Urinary bladder (tissue), 4 donors: ENCODE data around the gene THPO. TPM values are rescaled to one million over a fixed set of nuclear protein-coding genes. Genes with fewer than 3 reads are reported as not detected.

Experiments used
- DNase-seq: peaks from one replicate; pipeline ENCODE4 v3.0.0-alpha.2; 2015; ENCODE audit errors: extremely low spot score
- H3K27ac ChIP-seq: one replicate; pipeline ENCODE4 v1.5.1; 2013; ENCODE audit warnings: low read depth, mild to moderate bottlenecking, moderate library complexity
- H3K36me3 ChIP-seq: one replicate; pipeline ENCODE4 v1.6.1; 2013; ENCODE audit warnings: mild to moderate bottlenecking, moderate library complexity; ENCODE audit not compliant: insufficient read depth
- H3K4me1 ChIP-seq: one replicate; pipeline ENCODE4 v1.6.1; 2013; ENCODE audit warnings: mild to moderate bottlenecking, moderate library complexity; ENCODE audit not compliant: insufficient read depth
- H3K4me3 ChIP-seq: one replicate; pipeline ENCODE4 v1.5.1; 2013; ENCODE audit warnings: low read depth, low read length
- WGBS: extraction: QIAGEN DNeasy Blood & Tissue Kit; methylation state at CpG from one replicate; pipeline ENCODE4 v1.1.7; 2013; 5-methylcytosine and 5-hydroxymethylcytosine counted together
- polyA plus RNA-seq: library from polyadenylated mRNA; stranded (reverse); fragments of 200-250 nt; gene quantifications from one replicate; pipeline ENCODE4 v1.2.3, GENCODE V29; 2013
- total RNA-seq: library from RNA; depleted of rRNA; stranded (reverse); fragments of >200 nt; gene quantifications from one replicate; pipeline ENCODE4 v1.2.3, GENCODE V29; 2014
- donor health status: healthy with polysubstance abuse.
- donor health status: healthy.

The THPO gene
- total and polyA plus RNA-seq, 2 donors = 0.32 to 0.60 TPM

DNA sequence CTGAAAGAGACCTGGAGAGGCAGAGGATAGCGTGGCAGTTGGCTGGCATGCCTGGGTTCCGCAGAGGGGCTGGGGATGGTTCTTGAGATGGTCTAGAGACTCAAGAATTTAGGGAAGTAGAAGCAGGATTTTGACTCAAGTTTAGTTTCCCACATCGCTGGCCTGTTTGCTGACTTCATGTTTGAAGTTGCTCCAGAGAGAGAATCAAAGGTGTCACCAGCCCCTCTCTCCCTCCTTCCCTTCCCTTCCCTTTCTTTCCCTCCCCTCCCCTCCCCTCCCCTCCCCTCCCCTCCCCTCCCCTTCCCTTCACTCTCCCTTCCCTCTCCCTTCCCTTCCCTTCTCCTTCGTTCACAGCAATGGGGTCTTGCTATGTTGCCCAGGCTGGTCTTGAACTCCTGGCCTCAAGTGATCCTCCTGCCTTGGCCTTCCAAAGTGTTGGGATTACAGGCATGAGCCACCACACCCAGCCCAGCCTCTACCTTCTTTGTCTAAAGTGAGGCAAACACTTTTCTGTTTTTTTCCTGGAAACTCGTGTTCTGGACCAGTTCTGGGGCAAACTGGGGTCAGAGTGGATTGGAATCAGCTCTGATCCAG, 12.0 kb upstream of the THPO start:
- Histone ChIP-seq H3K4me1 (no peaks in the 10 kb centered on the region), H3K4me3 (no peak overlapping the region), H3K36me3 (no peaks in the 10 kb centered on the region), H3K27ac (no peak overlapping the region)
- DNase-seq = no peak
- 92% methylated on average over 5 of the region's 5 CpGs for WGBS

DNA sequence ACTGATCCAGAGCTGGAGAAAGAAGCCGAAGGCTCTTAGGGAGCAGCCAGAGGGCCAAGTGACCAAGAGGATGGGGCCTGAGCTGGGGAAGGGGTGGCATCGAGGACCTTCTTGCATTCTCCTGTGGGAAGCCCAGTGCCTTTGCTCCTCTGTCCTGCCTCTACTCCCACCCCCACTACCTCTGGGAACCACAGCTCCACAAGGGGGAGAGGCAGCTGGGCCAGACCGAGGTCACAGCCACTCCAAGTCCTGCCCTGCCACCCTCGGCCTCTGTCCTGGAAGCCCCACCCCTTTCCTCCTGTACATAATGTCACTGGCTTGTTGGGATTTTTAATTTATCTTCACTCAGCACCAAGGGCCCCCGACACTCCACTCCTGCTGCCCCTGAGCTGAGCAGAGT, 11.4 kb upstream of the THPO start:
- Histone ChIP-seq H3K27ac (no peak overlapping the region), H3K36me3 (no peaks in the 10 kb centered on the region), H3K4me1 (no peaks in the 10 kb centered on the region), H3K4me3 (no peak overlapping the region)
- no peak for DNase-seq
- whole genome bisulfite sequencing = 66% methylated on average over 5 of the region's 5 CpGs

DNA sequence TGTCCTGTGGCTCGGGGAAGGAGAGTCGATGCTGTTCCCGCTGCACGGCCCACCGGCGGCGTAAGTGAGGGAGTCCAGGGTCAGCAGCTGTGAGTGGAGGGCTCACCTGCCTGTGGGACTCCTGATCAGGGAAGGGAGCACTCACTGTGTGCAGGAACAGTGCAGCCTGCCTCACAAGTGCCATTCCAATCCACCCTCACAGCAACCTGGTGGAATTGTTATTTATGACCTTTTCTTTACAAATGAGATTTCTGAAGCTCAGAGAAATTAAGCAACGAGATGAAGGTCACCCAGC, 10.9 kb upstream of the THPO start:
- Histone ChIP-seq H3K36me3 (no peaks in the 10 kb centered on the region), H3K4me1 (no peaks in the 10 kb centered on the region), H3K4me3 (no peak overlapping the region), H3K27ac (no peak overlapping the region)
- 84% methylated on average over 8 of the region's 8 CpGs for whole genome bisulfite sequencing
- no peak for DNase-seq

DNA sequence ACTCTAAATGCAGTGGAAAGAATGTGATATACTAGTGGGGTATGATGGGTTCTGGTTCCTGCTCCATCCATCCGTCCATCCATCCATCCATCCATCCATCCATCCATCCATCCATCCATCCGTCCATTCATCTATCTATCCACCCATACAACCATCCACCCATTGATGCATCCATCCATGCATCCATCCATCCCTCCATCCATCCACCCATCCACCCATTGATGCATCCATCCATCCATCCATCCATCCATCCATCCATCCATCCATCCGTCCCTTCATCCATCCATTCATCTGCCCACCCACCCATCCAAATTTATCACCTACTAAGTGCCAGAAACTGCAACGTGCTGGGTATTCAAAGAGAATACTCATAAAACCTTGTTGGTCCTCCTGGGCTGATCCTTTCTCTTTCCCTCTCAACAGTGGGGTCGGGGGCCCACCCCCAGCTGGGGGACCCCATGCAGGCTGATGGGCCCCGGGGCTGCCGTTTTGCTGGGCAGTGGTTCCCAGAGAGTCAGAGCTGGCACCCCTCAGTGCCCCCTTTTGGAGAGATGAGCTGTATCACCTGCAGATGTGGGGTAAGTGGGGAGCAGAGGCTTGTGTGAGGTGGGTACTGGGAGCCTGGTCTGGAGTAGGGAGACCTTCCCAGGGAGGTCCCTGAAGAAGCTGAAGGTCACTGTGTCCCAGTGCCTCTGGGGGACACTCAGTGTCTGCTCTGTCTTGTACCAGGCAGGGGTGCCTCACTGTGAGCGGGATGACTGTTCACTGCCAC, 10.3 kb upstream of the THPO start:
- Histone ChIP-seq H3K4me3 (no peak overlapping the region), H3K36me3 (no peaks in the 10 kb centered on the region), H3K4me1 (no peaks in the 10 kb centered on the region), H3K27ac (no peak overlapping the region)
- 84% methylated on average over 8 of the region's 8 CpGs for whole genome bisulfite sequencing
- no peak for DNase-seq

DNA sequence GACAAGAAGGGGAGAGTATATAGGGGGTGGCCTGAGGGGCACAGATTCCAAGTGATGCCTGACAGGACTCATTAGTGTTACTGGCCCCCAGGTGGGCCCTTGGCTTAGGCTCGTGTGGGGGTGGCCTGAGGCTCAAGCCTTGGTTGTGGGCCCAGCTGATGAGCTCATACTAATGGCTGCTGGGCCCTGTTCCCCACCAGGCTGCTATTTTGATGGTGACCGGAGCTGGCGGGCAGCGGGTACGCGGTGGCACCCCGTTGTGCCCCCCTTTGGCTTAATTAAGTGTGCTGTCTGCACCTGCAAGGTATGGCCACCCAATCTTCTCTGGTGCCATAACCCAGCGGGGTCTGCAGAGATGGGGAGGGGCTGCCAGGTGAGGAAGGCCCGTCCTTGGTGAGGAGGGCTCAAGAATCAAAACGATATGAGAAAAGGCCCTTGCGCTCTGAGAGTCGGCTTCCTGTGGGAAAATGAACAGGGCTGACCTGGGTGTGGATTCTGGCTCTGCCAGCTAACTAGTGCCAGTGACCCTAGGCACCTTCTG, 9.2 kb upstream of the THPO start:
- no peak for DNase-seq
- Histone ChIP-seq H3K4me1 (no peaks in the 10 kb centered on the region), H3K36me3 (no peaks in the 10 kb centered on the region), H3K27ac (no peak overlapping the region), H3K4me3 (no peak overlapping the region)
- WGBS = 96% methylated on average over 12 of the region's 12 CpGs

DNA sequence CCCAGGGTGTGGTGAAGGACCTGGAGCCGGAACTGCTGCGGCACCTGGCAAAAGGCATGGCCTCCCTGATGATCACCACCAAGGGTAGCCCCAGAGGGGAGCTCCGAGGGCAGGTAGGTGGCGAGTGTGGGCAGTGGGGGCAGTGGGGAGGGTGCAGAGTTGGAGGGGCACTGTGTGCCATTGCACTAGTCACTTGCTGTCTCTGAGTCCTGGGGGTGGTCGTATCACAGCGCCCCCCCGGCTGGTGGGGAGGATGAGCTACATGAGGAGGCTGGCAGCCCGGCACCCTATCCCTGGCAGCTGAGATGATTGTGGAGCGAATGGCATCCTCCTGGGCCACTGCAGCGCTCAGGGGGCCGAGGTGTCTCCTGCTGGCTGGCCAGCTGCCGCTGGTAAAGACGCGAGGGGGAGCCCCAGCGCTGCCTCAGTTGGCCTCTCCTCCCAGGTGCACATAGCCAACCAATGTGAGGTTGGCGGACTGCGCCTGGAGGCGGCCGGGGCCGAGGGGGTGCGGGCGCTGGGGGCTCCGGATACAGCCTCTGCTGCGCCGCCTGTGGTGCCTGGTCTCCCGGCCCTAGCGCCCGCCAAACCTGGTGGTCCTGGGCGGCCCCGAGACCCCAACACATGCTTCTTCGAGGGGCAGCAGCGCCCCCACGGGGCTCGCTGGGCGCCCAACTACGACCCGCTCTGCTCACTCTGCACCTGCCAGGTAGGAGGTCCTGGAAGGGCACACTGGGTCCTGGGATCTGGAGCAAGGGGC, 8.2 kb upstream of the THPO start:
- Histone ChIP-seq H3K4me3 (no peak overlapping the region), H3K36me3 (no peaks in the 10 kb centered on the region), H3K4me1 (no peaks in the 10 kb centered on the region), H3K27ac (no peak overlapping the region)
- no peak for DNase-seq
- WGBS = 67% methylated on average over 37 of the region's 37 CpGs

DNA sequence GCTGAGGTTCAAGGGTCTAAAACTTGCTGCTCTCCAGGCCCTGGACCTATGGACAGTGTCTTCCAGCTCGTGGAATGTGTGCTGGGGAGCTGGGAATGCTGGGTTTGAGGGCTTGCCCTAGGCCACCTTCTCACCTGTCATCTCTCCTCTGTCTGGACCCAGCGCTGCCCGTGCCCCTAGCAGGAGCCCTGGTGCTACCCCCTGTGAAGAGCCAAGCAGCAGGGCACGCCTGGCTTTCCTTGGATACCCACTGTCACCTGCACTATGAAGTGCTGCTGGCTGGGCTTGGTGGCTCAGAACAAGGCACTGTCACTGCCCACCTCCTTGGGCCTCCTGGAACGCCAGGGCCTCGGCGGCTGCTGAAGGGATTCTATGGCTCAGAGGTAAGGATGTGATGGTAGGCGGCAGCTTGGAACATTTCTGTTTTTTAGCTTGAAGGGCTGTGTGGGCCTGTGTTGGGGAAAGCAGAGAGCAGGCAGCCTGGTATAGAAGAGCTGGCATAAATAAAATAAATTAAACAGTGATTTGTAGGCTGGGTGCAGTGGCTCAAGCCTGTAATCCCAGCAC, 6.9 kb upstream of the THPO start:
- no peak for DNase-seq
- WGBS = 93% methylated on average over 8 of the region's 8 CpGs
- Histone ChIP-seq H3K27ac (no peak overlapping the region), H3K4me1 (no peaks in the 10 kb centered on the region), H3K36me3 (no peaks in the 10 kb centered on the region), H3K4me3 (no peak overlapping the region)

DNA sequence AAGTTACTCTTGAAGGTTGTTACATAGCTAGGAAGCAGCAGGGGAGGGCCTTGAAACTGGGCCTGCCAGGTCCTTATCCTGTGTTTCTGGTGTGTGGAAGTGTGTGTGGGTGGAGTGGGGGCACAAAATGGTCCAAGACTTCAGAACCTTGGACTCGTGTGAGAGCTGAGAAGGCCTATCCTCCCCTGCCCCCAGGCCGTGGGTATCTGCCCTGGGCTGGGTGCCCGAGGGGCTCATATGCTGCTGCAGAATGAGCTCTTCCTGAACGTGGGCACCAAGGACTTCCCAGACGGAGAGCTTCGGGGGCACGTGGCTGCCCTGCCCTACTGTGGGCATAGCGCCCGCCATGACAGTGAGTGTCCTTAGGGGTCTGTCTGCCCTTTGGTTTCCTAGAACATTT, 6.3 kb upstream of the THPO start:
- Histone ChIP-seq H3K4me3 (no peak overlapping the region), H3K27ac (no peak overlapping the region), H3K4me1 (no peaks in the 10 kb centered on the region), H3K36me3 (no peaks in the 10 kb centered on the region)
- DNase-seq = no peak
- 83% methylated on average over 9 of the region's 9 CpGs for WGBS

DNA sequence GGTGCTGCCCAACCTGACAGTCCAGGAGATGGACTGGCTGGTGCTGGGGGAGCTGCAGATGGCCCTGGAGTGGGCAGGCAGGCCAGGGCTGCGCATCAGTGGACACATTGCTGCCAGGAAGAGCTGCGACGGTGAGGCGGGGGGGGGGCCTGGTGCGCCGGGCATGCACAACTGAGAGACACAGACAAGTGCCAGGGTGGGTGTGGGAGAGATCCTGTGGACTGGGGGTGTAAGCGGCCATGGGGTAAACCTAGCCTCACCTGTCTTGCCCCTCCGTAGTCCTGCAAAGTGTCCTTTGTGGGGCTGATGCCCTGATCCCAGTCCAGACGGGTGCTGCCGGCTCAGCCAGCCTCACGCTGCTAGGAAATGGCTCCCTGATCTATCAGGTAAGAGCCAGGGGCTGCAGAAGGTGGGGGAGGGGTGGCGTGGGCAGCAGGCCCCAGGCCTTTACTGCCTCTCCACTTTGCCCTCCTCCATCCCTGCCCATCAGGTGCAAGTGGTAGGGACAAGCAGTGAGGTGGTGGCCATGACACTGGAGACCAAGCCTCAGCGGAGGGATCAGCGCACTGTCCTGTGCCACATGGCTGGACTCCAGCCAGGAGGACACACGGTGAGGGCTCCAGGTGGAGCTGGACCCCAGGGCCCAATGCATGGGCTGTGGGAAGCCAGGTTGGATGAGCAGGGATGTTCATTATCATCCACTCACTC, 5.2 kb upstream of the THPO start:
- Histone ChIP-seq H3K27ac (no peak overlapping the region), H3K4me3 (no peak overlapping the region), H3K36me3 (no peaks in the 10 kb centered on the region), H3K4me1 (no peaks in the 10 kb centered on the region)
- 92% methylated on average over 15 of the region's 15 CpGs for WGBS
- no peak for DNase-seq

DNA sequence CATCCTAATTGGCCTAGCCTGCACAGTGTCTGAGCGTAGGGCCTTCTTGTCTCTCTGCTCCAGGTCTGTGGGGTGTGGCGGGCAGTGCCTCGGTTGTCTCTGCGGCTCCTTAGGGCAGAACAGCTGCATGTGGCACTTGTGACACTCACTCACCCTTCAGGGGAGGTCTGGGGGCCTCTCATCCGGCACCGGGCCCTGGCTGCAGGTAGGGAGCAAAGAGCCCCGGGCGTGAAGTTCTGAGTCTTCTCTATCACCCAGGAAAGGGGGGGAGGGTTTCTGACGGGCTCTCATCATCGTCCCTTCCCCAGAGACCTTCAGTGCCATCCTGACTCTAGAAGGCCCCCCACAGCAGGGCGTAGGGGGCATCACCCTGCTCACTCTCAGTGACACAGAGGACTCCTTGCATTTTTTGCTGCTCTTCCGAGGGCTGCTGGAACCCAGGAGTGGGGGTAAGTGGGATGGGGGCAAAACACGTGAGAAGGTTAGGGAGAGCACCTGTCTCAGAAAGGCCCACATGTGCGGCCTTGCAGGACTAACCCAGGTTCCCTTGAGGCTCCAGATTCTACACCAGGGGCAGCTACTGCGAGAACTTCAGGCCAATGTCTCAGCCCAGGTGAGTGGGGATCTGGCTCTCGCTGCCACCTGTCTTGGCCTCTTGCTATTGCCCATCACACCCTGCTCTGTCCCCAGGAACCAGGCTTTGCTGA, 4.5 kb upstream of the THPO start:
- H3K4me3 ChIP-seq = no peak overlapping the region
- H3K36me3 ChIP-seq = no peaks in the 10 kb centered on the region
- no peak overlapping the region for H3K27ac ChIP-seq
- DNase-seq = no peak
- H3K4me1 ChIP-seq = no peaks in the 10 kb centered on the region
- 88% methylated on average over 16 of the region's 16 CpGs for WGBS

DNA sequence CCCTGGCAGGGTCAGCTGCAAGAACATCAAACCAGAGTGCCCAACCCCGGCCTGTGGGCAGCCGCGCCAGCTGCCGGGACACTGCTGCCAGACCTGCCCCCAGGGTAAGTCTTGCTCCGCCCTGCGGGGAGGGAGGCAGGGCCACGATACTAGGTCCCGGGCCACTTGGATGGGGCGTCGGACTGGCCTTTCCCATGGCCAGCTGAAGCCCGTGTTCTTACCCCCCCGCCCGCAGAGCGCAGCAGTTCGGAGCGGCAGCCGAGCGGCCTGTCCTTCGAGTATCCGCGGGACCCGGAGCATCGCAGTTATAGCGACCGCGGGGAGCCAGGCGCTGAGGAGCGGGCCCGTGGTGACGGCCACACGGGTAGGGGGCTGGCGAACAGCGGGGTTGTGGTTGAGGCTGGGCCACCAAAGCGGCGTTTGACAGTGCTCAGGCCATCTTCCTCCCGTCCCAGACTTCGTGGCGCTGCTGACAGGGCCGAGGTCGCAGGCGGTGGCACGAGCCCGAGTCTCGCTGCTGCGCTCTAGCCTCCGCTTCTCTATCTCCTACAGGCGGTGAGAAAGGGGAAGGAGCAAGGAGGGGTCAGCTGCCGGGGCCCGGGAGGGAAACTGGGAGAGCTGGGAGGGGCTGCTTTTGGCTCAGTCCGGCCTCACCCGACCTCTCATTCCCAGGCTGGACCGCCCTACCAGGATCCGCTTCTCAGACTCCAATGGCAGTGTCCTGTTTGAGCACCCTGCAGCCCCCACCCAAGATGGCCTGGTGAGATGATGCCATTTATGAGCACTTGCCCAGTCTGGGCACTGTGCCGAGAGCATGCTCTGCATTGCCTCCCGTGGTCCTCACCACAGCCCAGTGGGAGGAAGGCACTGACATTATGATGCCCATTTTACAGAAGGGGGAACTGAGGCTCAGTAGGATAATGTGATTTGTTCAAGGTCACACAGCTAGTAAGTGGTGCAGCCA, 3.5 kb upstream of the THPO start:
- no peak for DNase-seq
- H3K36me3 ChIP-seq = no peaks in the 10 kb centered on the region
- H3K4me1 ChIP-seq = no peaks in the 10 kb centered on the region
- WGBS = 22% methylated on average over 55 of the region's 55 CpGs
- peak overlapping the region; percentile 69 for H3K4me3 ChIP-seq
- H3K27ac ChIP-seq = no peak overlapping the region

DNA sequence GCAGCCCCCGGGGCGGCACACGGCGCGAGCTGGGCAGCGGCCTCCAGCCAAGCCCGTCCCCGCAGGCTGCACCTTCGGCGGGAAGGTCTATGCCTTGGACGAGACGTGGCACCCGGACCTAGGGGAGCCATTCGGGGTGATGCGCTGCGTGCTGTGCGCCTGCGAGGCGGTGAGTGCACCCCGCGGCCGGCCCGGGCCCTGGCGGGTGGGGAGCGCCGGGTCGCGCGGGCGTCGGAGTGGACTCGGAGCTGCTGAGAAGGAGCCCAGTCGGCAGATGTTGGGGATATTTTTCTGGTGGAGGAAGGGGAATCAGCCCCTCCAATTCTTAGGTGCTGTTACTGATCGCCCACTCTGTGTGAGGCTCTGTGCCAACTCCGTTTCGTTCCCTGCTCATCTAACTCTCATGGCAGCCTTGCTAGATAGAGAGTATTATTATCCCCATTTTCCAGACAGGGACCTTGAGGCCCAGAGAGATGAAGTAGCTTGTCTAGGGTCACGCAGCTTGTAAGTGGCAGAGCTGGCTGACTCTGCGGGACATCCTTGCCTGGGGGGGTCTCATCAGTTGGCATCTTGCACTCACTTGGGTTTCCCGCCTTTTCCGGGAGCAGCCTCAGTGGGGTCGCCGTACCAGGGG, 2.7 kb upstream of the THPO start:
- H3K36me3 ChIP-seq = no peaks in the 10 kb centered on the region
- no peaks in the 10 kb centered on the region for H3K4me1 ChIP-seq
- H3K27ac ChIP-seq = no peak overlapping the region
- no peak for DNase-seq
- 4% methylated on average over 42 of the region's 42 CpGs for WGBS
- H3K4me3 ChIP-seq = peak overlapping the region; percentile 69
